Measurements from ENCODE around the gene OGFR. TPM values are rescaled to one million over a fixed set of nuclear protein-coding genes. Genes with fewer than 3 reads are reported as not detected.

OGFR gene
- total RNA-seq, 1 donor from 2014 or later, result 50.8 TPM

DNA sequence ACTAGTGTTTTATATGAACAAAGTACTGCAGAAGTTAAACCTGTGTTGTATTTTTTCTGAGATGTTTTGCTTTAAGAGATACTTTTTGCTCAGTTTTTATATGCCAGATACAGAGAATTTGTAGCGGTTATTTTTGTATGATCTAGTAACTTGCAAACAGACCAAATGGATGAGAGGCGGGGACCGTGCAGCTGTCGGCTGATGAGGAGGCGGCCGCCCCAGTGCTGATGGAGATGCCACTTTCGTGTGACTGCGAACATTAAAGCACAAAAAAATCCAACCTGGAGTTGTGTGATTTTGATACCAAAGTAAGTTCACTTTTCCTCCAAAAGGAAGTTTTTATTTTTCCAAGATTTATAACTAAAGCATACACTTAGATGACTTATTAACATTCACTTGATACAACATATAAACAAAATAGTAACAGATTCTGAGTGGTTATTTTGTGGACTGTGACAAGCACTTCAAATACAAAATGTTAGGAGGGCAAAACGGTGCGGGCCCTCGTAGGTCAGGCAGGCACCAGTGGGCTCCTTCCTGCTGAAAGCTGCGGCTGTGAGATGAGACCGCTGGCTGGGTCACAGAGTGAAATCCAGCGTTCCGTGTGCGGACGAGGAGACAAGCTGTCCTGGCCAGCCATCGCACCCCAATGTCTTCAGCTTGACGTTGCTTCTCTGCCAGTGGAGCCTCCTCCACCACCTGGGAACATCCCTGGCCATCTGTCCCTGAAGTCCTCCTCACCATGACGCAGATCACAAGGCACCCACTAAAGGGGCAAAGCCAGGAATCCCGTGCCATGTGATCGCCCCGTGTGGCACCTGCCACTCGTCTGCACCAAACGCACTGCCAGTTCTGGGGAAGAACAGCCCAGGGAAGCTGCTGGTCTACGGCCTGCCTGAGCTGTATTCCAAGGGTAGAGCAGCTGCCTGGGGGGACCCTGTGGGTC is 4.0 kb upstream of the OGFR start:
- no peak for DNase-seq (ENCODE audit: low spot score)

DNA sequence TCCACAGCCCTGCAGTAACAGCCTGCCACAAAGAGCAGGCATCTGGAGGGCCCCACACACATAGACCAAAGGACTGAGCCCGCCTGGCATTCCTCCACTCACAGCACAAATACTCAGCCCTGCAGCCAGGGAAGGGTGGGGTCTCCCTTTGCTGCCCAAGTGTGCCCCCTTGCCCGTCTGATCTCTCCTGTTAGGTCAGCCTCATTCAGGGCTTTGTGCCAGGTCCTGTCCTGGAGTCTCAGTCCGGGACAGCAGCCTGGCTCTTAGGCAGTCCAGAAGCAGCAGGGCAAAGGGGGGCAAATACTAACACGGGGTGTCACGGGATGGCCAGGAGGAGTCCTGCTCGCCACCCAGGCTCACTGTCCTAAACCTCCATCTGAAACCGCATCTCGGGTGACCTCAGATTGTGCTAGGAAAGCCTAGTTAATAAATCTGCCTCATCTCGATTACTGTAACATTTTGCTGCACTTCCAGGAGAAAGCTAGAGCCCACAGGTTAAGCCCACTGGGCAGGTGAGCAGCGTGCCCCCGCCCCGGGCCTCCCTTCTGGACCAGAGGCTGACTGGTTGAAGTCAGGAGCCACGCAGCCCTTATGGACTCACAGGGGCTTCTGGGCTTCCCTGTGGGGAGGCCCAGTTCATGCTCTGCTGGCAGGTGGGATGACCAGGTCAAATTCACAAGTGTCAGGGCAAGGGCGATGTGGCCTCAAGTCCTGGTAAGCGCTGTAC is 3.2 kb upstream of the OGFR start:
- no peak for DNase-seq (ENCODE audit: low spot score)

DNA sequence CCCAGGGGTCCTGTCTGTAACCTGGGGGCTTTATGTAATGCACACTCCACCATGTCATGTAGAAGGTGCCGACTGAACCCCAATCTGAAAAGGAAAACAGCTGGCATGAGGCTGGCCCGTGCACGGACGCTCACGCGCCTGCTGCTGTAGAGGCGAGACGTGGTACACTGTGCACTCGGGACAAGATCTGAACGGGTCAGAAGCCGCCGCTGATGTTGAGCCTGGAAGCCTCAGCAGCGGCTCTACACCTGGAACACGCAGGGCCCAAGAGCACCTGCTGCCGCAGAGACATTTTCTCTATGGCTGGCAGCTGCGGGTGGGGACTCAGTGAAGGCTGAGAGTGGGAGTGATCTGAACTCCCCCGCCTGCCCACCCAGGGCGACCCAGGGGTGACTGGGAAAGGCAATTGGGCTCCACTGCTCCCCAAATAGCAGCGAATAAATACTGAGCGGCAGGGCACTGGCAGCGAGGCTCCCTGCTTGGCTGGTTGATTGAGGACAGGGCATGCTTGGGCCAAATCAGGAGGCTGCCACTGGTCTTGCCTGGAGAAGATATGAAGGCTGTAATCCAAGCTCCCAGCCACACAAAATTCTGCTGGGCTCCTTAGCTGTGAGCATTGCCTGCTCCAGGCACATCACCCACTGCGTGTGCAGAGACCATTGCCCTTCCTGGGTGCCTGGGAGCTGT is 2.5 kb upstream of the OGFR start:
- DNase-seq (ENCODE audit: low spot score), result no peak

DNA sequence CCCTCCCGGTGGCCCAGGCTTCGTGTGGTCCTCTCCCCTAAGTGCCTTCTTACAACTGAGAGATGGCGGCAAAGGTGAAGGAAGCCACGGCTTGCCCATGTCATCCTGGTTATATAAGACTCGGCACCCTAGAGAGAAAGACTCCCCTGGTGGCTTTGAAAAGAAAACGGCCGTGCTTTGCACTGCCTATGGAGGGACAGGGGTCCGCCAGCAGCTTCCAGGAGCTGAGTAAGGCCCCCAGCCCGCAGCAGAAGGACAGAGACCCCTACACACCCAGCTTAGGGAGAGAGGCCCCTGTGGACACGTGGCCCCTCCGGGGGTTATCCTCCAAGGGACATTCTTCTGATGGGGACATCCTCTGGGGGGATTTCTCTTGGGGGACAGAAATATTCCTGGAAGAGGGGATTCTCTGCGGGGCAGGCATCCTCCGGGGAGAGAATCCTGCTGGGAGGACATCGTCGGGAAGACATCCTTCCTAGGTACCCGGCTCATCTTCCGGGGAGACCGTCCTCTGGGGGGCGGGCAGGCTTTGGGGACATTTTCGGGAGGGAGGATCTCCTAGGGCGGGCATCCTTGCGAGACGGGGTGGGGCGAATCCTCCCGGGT is 511 bp upstream of the OGFR start:
- no peak for DNase-seq (ENCODE audit: low spot score)

DNA sequence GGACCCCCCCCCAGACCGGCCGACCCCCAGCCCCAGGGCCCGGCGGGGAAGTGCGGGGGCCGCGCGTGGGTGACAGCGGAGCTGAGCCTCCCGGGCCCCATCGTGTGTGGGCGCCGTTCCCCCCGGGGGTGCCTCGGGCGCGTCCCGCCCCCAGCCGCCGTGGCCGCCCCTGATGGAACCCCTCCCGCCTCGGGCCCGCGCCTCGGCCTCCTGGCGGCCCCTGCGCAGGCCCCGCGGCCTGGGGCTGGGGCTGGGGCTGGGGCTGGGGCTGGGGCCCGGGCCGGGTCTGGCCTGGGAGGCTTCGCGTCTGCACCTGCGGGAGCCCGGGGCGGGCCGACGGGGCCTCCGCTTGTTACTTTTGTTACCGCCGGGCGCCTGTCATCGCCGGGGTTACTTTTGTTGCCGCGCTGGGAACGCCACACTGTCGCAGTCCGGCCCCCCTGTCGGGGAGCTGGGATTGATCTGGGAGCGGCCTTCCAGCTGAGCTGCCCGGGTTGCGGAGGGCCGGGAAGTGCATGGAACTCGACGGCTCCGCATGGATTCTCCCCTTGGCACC is 598 bp downstream of the OGFR start:
- no peak for DNase-seq (ENCODE audit: low spot score)

DNA sequence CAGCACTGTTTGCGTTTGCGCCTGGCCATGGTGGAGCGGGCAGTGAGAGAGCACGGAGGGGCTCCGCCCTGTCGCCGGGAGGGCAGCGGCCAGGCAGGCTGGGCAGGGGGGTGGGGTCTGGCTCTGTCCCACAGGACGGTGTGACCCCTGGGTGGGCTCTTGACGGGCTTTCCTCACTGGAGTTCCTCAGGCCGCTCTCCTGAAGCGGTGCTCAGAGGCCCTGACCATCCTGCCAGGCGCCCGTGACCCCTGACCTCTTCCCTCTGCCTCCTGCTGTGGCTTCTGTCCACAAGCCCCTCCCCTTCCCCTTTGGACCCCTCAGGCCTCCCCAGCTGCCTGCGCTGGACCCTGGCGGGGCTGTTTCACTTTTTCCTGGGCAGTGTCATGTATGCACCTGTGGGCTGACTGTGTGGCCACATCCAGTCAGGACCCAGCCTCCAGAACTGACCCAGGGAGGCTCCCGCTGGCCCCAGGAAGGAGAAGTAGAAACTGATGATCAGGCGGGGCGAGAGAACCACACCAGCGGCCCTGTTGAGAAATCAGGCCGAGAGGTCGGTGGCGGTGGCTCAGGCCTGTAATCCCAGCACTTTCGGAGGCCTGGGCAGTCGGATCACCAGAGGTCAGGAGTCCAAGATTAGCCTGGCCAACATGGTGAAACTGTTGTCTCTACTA is 1.2 kb downstream of the OGFR start:
- no peak for DNase-seq (ENCODE audit: low spot score)

DNA sequence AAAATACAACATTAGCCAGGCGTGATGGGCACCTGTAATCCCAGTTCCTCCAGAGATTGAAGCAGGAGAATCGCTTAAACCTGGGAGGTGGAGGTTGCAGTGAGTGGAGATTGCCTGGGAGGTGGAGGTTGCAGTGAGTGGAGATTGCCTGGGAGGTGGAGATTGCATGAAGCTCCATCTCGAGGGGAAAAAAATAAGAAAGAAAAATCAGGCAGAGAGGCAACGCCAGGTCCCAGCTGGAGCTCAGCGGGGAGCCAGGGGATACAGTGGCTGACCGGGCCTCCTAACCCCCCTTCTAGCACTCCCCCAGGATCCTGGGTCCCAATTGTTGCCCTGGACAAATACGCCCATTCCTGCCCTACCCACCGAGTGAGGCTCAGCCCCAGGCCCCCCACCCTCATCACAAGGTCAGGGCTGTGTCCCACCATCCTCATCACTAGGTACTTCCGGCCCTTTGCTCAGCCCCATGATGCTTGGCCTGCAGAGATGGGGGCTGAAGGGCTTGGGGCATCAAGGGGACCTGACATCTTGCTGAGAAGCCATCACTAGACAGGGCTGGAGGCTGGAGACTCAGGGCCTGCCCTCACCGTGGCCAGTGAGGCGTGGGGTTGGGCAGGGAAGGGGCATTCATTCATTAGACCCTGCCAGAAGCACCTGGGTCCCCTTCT is 1.9 kb downstream of the OGFR start:
- no peak for DNase-seq (ENCODE audit: low spot score)

DNA sequence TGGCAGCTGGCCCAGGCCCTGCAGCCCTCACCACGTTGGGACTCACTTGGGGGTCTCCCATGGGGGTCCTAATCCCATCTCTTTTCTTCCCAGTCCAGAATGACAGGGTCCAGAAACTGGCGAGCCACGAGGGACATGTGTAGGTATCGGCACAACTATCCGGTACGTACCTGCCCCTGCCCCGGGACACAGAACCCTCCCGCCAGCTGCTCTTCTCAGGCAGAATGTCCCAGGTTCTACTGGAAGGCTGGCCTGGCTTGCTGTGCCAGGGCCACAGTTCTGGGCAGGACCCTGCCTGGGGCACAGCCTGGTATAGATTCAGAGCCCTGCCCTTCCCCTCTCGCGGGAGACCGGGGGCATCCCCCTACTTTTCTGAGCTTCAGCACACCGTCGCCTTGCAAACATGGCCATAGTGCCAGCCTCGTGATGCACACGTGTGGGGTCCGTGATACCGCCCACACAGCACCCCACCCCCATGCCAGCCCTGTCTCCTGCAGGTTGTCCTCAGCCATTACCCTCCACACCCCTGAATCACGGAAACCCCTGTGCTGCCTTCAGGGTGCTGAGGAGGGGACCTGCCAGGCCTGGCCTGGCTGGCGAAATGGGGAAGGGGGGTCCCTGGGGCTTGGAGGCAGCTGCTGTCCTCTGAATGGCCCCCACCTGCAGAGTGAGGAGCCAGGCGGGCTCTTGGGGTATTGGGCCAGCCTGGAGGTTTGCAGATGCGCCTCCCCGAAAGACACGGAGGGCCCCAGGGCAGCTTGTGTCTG is 3.0 kb downstream of the OGFR start:
- DNase-seq (ENCODE audit: low spot score), result no peak

DNA sequence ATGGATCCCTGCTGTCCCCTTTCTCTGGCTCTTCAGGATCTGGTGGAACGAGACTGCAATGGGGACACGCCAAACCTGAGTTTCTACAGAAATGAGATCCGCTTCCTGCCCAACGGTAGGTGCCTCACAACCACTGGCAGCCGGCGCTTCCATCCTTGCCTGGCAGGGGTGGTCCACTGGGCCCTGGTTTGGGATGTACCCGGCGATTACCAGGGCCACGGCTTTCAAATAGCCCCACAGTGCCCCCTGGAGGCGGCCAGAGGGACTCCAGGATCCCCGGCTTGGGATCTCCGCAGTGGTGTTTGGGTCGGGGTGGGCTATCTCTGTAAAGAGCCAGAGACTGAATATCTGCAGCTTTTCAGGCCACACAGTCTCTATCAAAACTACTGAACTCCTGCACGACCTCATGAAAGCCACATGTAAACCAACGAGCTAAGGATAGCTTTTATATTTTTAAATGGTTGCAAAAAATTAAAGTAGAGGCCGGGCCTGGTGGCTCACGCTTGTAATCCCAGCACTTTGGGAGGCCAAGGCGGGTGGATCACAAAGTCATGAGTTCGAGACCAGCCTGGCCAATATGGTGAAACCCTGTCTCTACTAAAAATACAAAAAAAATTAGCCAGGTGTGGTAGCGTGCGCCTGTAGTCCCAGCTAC is 3.7 kb downstream of the OGFR start:
- DNase-seq (ENCODE audit: low spot score), result peak; percentile 61

GRCh38 chr20:62809530-62810428 is 5.1 kb downstream of the OGFR start:
- no peak for DNase-seq (ENCODE audit: low spot score)

DNA sequence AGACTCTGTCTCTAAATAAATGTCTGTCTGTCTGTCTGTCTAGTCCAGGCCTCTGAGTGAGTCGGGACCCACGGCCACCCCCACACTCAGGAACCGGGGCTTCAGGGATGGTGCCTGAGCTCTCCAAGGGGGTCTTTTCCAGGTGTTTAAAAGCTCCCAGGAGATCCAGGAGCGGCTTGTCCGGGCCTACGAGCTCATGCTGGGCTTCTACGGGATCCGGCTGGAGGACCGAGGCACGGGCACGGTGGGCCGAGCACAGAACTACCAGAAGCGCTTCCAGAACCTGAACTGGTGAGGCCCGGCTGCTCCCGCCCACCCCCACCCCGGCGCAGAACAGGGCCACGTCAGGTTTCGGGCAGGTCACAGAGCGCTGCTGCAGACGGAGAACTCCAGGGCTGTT is 6.7 kb downstream of the OGFR start:
- no peak for DNase-seq (ENCODE audit: low spot score)

DNA sequence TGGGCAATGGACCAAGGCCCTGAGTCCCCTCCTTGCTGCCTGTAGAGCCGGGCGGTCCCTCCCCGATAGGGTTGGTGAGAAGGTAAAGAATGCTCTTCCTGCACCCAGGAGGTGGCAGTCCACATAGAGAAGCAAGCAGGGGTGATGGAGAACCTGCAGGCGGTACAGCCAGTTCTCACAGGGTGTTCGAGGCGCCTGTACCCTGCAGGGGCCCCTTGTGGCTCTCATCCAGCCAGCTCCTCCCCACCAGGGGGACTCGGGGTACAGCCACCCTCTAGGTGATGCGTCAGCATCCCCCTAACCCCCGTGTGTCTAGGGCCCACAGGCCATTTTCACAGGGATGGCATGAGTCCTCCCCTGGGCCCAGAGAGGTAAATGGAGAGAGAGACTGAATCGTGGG is 7.1 kb downstream of the OGFR start:
- DNase-seq (ENCODE audit: low spot score), result no peak

GRCh38 chr20:62812181-62812906 is 7.7 kb downstream of the OGFR start:
- no peak for DNase-seq (ENCODE audit: low spot score)

DNA sequence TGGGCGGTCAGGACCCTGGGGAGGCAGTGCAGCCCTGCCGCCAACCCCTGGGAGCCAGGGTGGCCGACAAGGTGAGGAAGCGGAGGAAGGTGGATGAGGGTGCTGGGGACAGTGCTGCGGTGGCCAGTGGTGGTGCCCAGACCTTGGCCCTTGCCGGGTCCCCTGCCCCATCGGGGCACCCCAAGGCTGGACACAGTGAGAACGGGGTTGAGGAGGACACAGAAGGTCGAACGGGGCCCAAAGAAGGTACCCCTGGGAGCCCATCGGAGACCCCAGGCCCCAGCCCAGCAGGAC is 8.2 kb downstream of the OGFR start:
- no peak for DNase-seq (ENCODE audit: low spot score)

DNA sequence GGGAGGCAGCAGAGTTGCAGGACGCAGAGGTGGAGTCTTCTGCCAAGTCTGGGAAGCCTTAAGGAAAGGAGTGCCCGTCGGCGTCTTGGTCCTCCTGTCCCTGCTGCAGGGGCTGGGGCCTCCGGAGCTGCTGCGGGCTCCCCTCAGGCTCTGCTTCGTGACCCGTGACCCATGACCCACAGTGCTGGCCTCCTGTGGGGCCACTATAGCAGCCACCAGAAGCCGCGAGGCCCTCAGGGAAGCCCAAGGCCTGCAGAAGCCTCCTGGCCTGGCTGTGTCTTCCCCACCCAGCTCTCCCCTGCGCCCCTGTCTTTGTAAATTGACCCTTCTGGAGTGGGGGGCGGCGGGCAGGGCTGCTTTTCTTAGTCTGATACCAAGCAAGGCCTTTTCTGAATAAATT is 9.0 kb downstream of the OGFR start:
- no peak for DNase-seq (ENCODE audit: low spot score)

DNA sequence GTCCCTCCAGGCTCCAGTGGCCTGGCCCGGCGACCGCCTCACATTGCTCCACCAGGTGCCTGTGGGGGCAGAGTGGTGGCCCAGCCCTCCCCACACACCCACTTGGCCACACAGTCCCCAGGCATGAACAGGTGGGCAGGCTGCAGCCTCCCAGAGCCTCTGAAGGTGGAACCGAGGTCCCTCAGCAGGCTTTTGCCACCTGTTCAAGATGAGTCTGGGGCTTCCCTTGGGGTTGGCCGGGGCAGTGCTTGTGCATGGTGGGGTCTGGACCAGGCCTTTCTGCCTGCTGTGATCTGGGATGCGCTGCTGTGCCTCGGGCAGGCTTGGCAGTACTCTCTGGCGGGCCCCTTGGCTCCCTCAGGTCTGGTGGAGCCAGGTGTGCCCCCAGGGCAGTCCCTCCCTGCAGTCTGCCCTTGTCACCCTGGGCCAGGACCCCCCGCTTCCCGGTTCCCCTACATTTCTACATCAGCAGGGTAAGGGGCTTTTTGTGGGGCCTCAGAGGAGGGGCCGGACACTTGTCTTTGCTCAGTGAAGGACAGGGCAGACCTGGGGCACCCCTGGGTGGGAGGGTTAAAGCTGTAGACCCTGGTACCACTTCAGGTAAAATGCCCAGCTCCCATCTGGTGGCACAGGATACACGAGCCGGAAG is 9.5 kb downstream of the OGFR start:
- no peak for DNase-seq (ENCODE audit: low spot score)

DNA sequence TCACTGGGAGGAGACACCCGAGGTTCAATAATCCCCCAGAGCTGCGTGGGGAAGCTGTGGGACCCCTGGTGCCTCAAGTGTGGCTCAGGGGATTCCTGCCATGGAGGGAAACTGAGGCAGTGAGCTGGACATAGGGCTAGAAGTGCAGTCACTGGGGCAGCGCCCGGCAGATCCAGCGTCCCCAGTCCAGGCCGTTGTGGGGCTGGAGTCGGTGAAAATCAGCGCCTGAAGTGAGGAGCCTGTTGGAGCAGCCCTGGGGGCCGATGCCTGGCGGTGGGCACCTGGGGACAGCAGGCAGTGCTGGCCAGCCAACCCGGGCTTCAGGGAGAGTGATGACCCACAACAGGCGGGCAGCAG is 10.1 kb downstream of the OGFR start:
- no peak for DNase-seq (ENCODE audit: low spot score)

All from mucosa of gallbladder (tissue), 1 donor.